Mucosa of rectum (tissue), 2 donors: ENCODE measurements around the gene SLC25A28.
A peak's percentile ranks its signal among the peaks of the same experiment; 100 is the strongest.

Source experiments
- H3K27ac ChIP-seq, 2 donors: one replicate each; pipeline ENCODE4 v1.7.0; 2013; ENCODE audit warnings: inconsistent platforms in 2 of 2, low read depth in 2 of 2, low read length in 2 of 2
- H3K27me3 ChIP-seq, 2 donors: one replicate each; pipeline ENCODE4 v1.7.0; 2013; ENCODE audit warnings: low read length in 2 of 2; ENCODE audit not compliant: control insufficient read depth in 2 of 2, insufficient read depth in 2 of 2
- H3K36me3 ChIP-seq, 2 donors: one replicate each; pipeline ENCODE4 v1.7.0; 2013; ENCODE audit warnings: low read length in 2 of 2; ENCODE audit not compliant: control insufficient read depth in 2 of 2, insufficient read depth in 2 of 2
- H3K4me1 ChIP-seq, 2 donors: one replicate each; pipeline ENCODE4 v1.7.0; 2013; ENCODE audit warnings: low read length in 2 of 2, mild to moderate bottlenecking in 1 of 2; ENCODE audit not compliant: control insufficient read depth in 2 of 2, insufficient read depth in 2 of 2
- H3K4me3 ChIP-seq, 2 donors: one replicate each; pipeline ENCODE4 v1.7.0; 2013; ENCODE audit warnings: low read length in 2 of 2
- H3K9ac ChIP-seq, 2 donors: one replicate each; pipeline ENCODE4 v1.7.0; 2013; ENCODE audit warnings: low read length in 2 of 2, low read depth in 1 of 2, mild to moderate bottlenecking in 1 of 2
- H3K9me3 ChIP-seq, 2 donors: one replicate each; pipeline ENCODE4 v1.7.0; 2013; ENCODE audit warnings: low read length in 2 of 2; ENCODE audit not compliant: control insufficient read depth in 2 of 2
- donor health status: healthy.
- donor health status: Normal muscosa, but diverticular disease.

The SLC25A28 gene

GRCh38 chr10:99619851-99620710, at the start of gene SLC25A28:
SLC25A28 (minus strand) TSS chr10:99620439; CDS start chr10:99620335, 104 bp downstream.
- H3K27me3 ChIP-seq = no peaks in the 10 kb centered on the region
- H3K9ac ChIP-seq = peak within 1 kb of the TSS; percentile 92 to 96
- H3K9me3 ChIP-seq = no peaks in the 10 kb centered on the region
- peak within 1 kb of the TSS; percentile 81 to 93 for H3K4me3 ChIP-seq
- peak within 1 kb of the TSS; percentile 95 to 97 for H3K27ac ChIP-seq
- H3K4me1 ChIP-seq = peaks cover 18 to 22% of the 10 kb centered on the region in 2 donors
- H3K36me3 ChIP-seq = peaks cover 0 to 6% of the 10 kb centered on the region in 2 donors

GRCh38 chr10:99667108-99667751, 47.0 kb upstream of the SLC25A28 start:
- H3K36me3 ChIP-seq = peaks cover 9 to 17% of the 10 kb centered on the region in 2 donors
- H3K27me3 ChIP-seq = no peaks in the 10 kb centered on the region
- no peaks in the 10 kb centered on the region for H3K4me1 ChIP-seq
- no peaks in the 10 kb centered on the region for H3K9me3 ChIP-seq
- no peak overlapping the region for H3K4me3 ChIP-seq
- no peak overlapping the region for H3K9ac ChIP-seq
- H3K27ac ChIP-seq = no peak overlapping the region

GRCh38 chr10:99665304-99665703, 45.1 kb upstream of the SLC25A28 start:
- no peak overlapping the region for H3K4me3 ChIP-seq
- no peaks in the 10 kb centered on the region for H3K27me3 ChIP-seq
- H3K36me3 ChIP-seq = peaks cover 8% of the 10 kb centered on the region in 2 donors
- no peak overlapping the region for H3K9ac ChIP-seq
- H3K4me1 ChIP-seq = peaks cover 0 to 7% of the 10 kb centered on the region in 2 donors
- no peak overlapping the region for H3K27ac ChIP-seq
- H3K9me3 ChIP-seq = no peaks in the 10 kb centered on the region

GRCh38 chr10:99661377-99661763, 41.1 kb upstream of the SLC25A28 start:
- H3K4me1 ChIP-seq = peaks cover 3 to 16% of the 10 kb centered on the region in 2 donors
- peaks cover 2 to 8% of the 10 kb centered on the region in 2 donors for H3K36me3 ChIP-seq
- H3K27me3 ChIP-seq = no peaks in the 10 kb centered on the region
- no peak overlapping the region for H3K27ac ChIP-seq
- H3K9me3 ChIP-seq = no peaks in the 10 kb centered on the region
- no peak overlapping the region for H3K9ac ChIP-seq
- no peak overlapping the region for H3K4me3 ChIP-seq

GRCh38 chr10:99660662-99661376, 40.6 kb upstream of the SLC25A28 start:
- Histone ChIP-seq H3K27ac (no peak overlapping the region), H3K27me3 (no peaks in the 10 kb centered on the region), H3K4me3 (peak overlapping the region; percentile 89 to 99), H3K9me3 (no peaks in the 10 kb centered on the region), H3K36me3 (peaks cover 2 to 6% of the 10 kb centered on the region in 2 donors), H3K4me1 (peaks cover 3 to 16% of the 10 kb centered on the region in 2 donors), H3K9ac (no peak overlapping the region)

GRCh38 chr10:99659868-99660366, 39.7 kb upstream of the SLC25A28 start:
- Histone ChIP-seq H3K27me3 (no peaks in the 10 kb centered on the region), H3K27ac (peak overlapping the region; percentile 43 to 74), H3K36me3 (peaks cover 2 to 4% of the 10 kb centered on the region in 2 donors), H3K4me1 (peaks cover 3 to 16% of the 10 kb centered on the region in 2 donors), H3K9me3 (no peaks in the 10 kb centered on the region), H3K4me3 (peak overlapping the region; percentile 89 to 99), H3K9ac (peak overlapping the region; percentile 63 to 91)

GRCh38 chr10:99659031-99659867, 39.0 kb upstream of the SLC25A28 start, which contains the start of gene ENTPD7:
ENTPD7 (plus strand) TSS chr10:99659509; CDS start chr10:99659957, 448 bp downstream.
- H3K27ac ChIP-seq = peak within 1 kb of the TSS; percentile 43 to 74
- H3K27me3 ChIP-seq = no peaks in the 10 kb centered on the region
- H3K36me3 ChIP-seq = peaks cover 2 to 4% of the 10 kb centered on the region in 2 donors
- H3K4me1 ChIP-seq = peaks cover 3 to 16% of the 10 kb centered on the region in 2 donors
- H3K9me3 ChIP-seq = no peaks in the 10 kb centered on the region
- peak within 1 kb of the TSS; percentile 89 to 99 for H3K4me3 ChIP-seq
- H3K9ac ChIP-seq = peak within 1 kb of the TSS; percentile 76 to 91

GRCh38 chr10:99658622-99659030, 38.4 kb upstream of the SLC25A28 start:
- peak overlapping the region; percentile 28 to 74 for H3K27ac ChIP-seq

More at GRCh38 chr10:99658622-99659030, 38.4 kb upstream of the SLC25A28 start:
- H3K4me1 ChIP-seq = peaks cover 3 to 16% of the 10 kb centered on the region in 2 donors
- H3K9me3 ChIP-seq = no peaks in the 10 kb centered on the region
- no peaks in the 10 kb centered on the region for H3K27me3 ChIP-seq
- H3K36me3 ChIP-seq = peaks cover 2 to 4% of the 10 kb centered on the region in 2 donors
- H3K4me3 ChIP-seq = peak overlapping the region; percentile 89 to 99
- H3K9ac ChIP-seq = peak overlapping the region; percentile 76 to 91
